ENCODE data around the gene ROBO3. TPM values are rescaled to one million over a fixed set of nuclear protein-coding genes. Genes with fewer than 3 reads are reported as not detected.
A peak's percentile ranks its signal among the peaks of the same experiment; 100 is the strongest.

Gene ROBO3
- total RNA-seq, 4 donors from 2014 or later: 6.7 to 19.8 (median 10.1) TPM

DNA sequence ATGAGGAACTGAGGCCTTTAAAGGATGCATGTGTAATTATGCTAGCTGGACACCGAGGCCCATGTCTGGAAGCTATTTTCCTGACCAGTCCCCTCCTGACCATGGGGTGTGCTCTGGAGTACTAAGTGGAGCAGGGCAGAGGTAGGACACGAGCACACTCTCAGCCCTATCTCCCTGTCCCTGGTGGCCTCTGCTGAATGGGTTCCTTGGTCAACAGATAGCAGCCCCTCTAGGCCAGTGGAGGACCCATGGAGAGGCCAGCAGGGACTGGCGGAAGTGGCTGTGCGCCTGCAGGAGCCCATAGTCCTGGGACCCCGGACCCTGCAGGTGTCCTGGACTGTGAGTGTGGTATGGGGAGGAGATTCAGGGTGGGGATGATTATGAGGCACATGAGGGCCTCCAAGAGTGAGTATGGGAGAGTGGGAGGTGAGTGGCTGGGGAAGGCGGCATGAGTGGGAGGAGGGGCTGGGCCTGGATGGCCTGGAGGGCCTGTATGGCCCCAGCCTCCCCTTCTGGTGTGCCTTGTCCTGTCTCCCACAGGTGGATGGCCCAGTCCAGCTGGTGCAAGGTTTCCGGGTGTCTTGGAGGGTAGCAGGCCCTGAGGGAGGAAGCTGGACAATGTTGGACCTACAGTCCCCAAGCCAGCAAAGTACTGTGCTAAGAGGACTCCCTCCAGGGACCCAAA, 9.5 kb downstream of the ROBO3 start:
- no peak for DNase-seq
- H3K4me3 ChIP-seq (replicated peaks in 1 of 3): no peak overlapping the region
- 90 to 93% methylated on average over 7 of the region's 7 CpGs for WGBS, 2 donors
- H3K27me3 ChIP-seq: peaks cover 5% of the 10 kb centered on the region
- H3K9me3 ChIP-seq: no peaks in the 10 kb centered on the region
- H3K36me3 ChIP-seq: no peaks in the 10 kb centered on the region
- TF ChIP-seq, protein P1, sequence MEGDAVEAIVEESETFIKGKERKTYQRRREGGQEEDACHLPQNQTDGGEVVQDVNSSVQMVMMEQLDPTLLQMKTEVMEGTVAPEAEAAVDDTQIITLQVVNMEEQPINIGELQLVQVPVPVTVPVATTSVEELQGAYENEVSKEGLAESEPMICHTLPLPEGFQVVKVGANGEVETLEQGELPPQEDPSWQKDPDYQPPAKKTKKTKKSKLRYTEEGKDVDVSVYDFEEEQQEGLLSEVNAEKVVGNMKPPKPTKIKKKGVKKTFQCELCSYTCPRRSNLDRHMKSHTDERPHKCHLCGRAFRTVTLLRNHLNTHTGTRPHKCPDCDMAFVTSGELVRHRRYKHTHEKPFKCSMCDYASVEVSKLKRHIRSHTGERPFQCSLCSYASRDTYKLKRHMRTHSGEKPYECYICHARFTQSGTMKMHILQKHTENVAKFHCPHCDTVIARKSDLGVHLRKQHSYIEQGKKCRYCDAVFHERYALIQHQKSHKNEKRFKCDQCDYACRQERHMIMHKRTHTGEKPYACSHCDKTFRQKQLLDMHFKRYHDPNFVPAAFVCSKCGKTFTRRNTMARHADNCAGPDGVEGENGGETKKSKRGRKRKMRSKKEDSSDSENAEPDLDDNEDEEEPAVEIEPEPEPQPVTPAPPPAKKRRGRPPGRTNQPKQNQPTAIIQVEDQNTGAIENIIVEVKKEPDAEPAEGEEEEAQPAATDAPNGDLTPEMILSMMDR (IDR thresholded peaks at IDR 0.05): no peak
- no peak for TF ChIP-seq POLR2A (IDR thresholded peaks at IDR 0.05)
- H3K4me1 ChIP-seq: peaks cover 6 to 22% of the 10 kb centered on the region in 2 donors
- H3K27ac ChIP-seq: no peak overlapping the region
- intact Hi-C loops (cut with DNase I): no loop called here

DNA sequence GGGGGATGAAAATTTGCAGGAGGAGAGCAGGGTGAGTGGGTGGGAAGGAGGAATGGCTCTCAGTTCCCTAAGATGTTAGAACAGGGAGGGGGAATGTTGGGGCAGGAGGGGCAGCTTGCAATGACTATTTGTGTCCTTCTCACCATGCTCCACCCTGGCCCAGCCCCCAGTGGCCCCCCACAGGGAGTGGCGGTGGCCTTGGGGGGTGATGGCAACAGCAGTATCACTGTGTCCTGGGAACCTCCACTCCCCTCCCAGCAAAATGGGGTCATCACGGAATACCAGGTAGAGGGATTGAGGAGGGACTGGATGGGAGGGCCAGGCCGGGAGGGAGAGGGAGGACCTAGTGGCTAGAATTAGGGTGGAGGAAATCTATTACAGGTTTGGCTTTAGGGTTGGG, 10.2 kb downstream of the ROBO3 start:
- H3K9me3 ChIP-seq: no peaks in the 10 kb centered on the region
- H3K4me1 ChIP-seq: peaks cover 6 to 22% of the 10 kb centered on the region in 2 donors
- no peaks in the 10 kb centered on the region for H3K36me3 ChIP-seq
- H3K27me3 ChIP-seq: no peaks in the 10 kb centered on the region
- TF ChIP-seq, protein P1 (IDR thresholded peaks at IDR 0.05): no peak
- TF ChIP-seq POLR2A (IDR thresholded peaks at IDR 0.05): no peak
- WGBS, 2 donors: 48 to 57% methylated on average over 3 of the region's 3 CpGs
- DNase-seq: no peak
- no peak overlapping the region for H3K4me3 ChIP-seq (replicated peaks in 1 of 3)
- no peak overlapping the region for H3K27ac ChIP-seq
- intact Hi-C loops (cut with DNase I): no loop called here

GRCh38 chr11:124875943-124876817, 10.9 kb downstream of the ROBO3 start:
- peak overlapping the region; percentile 32 to 87 (median 66) for H3K27ac ChIP-seq
- WGBS, 2 donors: 2% methylated on average over 39 to 41 of the region's 69 CpGs
- H3K4me1 ChIP-seq: peaks cover 6 to 22% of the 10 kb centered on the region in 2 donors
- peak; percentile 84 to 86 for DNase-seq
- no peaks in the 10 kb centered on the region for H3K9me3 ChIP-seq
- H3K27me3 ChIP-seq: no peaks in the 10 kb centered on the region
- TF ChIP-seq POLR2A (IDR thresholded peaks at IDR 0.05): peak in 1 of 2 donors; percentile 25
- TF ChIP-seq, protein P1 (IDR thresholded peaks at IDR 0.05): peak; percentile 35 to 86 (median 62)
- H3K36me3 ChIP-seq: no peaks in the 10 kb centered on the region
- H3K4me3 ChIP-seq (replicated peaks in 1 of 3): peak overlapping the region in 2 of 3 donors; percentile 9 to 43
- intact Hi-C loops (cut with DNase I): no loop called here

DNA sequence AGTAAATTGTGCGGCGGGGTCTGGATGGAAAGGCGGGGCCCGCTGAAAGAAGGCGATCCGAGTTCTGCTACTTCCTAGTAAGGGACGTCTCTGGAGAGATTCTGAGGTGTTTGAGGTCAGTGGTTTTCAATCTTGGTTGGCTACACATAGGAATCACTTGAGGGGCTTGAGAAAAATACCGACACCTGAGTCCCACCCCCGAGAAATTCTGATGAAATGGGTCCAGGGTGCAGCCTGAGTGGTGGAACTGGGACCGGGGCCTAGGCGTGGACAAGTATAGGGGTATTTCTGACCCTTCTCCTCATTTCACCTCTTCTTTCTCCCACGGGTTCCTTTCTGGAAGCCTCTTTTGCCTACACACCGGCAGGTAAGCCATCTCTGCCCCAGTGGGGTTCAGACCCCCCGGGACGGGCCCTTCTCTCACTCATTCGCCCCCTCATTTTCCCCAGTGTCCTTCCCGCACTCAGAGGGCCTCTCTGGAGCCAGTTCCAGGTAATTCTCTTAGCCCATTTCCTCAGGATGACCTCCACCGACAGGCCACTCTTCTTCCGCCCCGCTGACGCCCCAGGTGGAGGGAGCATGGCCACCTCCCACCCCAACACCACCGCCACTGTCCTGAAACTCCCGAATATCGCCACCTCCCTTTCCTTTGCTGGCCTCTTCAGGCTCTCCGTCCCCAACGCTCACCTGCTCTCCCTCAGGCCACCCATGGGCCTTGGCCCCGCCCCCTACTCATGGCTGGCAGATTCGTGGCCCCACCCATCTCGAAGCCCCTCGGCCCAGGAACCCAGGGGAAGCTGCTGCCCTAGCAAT, 11.8 kb downstream of the ROBO3 start:
- Histone ChIP-seq H3K4me3 (replicated peaks in 1 of 3) (peak overlapping the region in 2 of 3 donors; percentile 9 to 43), H3K27me3 (no peaks in the 10 kb centered on the region), H3K27ac (peak overlapping the region in 2 of 3 donors; percentile 66 to 87), H3K36me3 (no peaks in the 10 kb centered on the region), H3K9me3 (no peaks in the 10 kb centered on the region), H3K4me1 (peaks cover 6 to 22% of the 10 kb centered on the region in 2 donors)
- 20 to 29% methylated on average over 28 to 30 of the region's 30 CpGs for WGBS, 2 donors
- no peak for DNase-seq
- TF ChIP-seq, protein P1 (IDR thresholded peaks at IDR 0.05): no peak
- no peak for TF ChIP-seq POLR2A (IDR thresholded peaks at IDR 0.05)
- intact Hi-C loops (cut with DNase I): no loop called here

Data from thyroid gland (tissue), 4 donors.